Suprapubic skin (tissue), 4 donors: ENCODE results near the gene DMRTC2. TPM values are rescaled to one million over a fixed set of nuclear protein-coding genes. Genes with fewer than 3 reads are reported as not detected.

Experiments
- DNase-seq, 2 donors: peaks; one replicate each; pipeline ENCODE4 v3.0.0-alpha.2; 2019; ENCODE audit warnings: low spot score in 2 of 2
- H3K27ac ChIP-seq: fragments of 200-600 bp; sonication (generic); one replicate; pipeline ENCODE4 v1.5.1; 2019
- H3K27me3 ChIP-seq: fragments of 200-600 bp; sonication (generic); one replicate; pipeline ENCODE4 v1.5.1; 2019
- H3K36me3 ChIP-seq: fragments of 200-600 bp; sonication (generic); one replicate; pipeline ENCODE4 v1.5.1; 2019
- H3K4me1 ChIP-seq: fragments of 200-600 bp; sonication (generic); one replicate; pipeline ENCODE4 v1.5.1; 2019
- H3K4me3 ChIP-seq: fragments of 200-600 bp; sonication (generic); one replicate; pipeline ENCODE4 v1.5.1; 2019; ENCODE audit warnings: mild to moderate bottlenecking
- H3K9me3 ChIP-seq: fragments of 200-600 bp; sonication (generic); one replicate; pipeline ENCODE4 v1.5.1; 2019
- EP300 ChIP-seq: sonication (generic); formaldehyde crosslinking; IDR thresholded peaks from one replicate; pipeline ENCODE4 v1.6.1; 2017; ENCODE audit warnings: antibody characterized with exemption
- POLR2A ChIP-seq, 2 donors: fragments of 450-650 bp; IDR thresholded peaks; one replicate each; pipeline ENCODE4 v1.6.1; 2017; ENCODE audit warnings: antibody characterized with exemption in 2 of 2, mild to moderate bottlenecking in 2 of 2, moderate library complexity in 2 of 2
- POLR2AphosphoS5 ChIP-seq, 3 donors: sonication (generic); formaldehyde crosslinking; IDR thresholded peaks; one replicate each; pipeline ENCODE4 v1.6.1; 2017; ENCODE audit warnings: antibody characterized with exemption in 3 of 3
- WGBS: methylation state at CpG from one replicate; pipeline ENCODE4 v1.1.5; 2018; 5-methylcytosine and 5-hydroxymethylcytosine counted together
- total RNA-seq, 4 donors: library from RNA; depleted of rRNA; stranded (reverse); fragments of >200 nt; gene quantifications; one replicate each; pipeline ENCODE4 v1.1.0, GENCODE V29; 2016
- TF ChIP-seq, protein P1 (sequence below), 2 donors: fragments of 200-600 bp in 1 of 2; fragments of 450-650 bp in 1 of 2; sonication (generic) in 1 of 2; IDR thresholded peaks; one replicate each; pipeline ENCODE4 v1.5.1; 2016 to 2019; ENCODE audit warnings: antibody characterized with exemption in 2 of 2, mild to moderate bottlenecking in 1 of 2, moderate library complexity in 1 of 2

DMRTC2 gene
- total RNA-seq, 4 donors from 2014 or later, result not detected

DNA sequence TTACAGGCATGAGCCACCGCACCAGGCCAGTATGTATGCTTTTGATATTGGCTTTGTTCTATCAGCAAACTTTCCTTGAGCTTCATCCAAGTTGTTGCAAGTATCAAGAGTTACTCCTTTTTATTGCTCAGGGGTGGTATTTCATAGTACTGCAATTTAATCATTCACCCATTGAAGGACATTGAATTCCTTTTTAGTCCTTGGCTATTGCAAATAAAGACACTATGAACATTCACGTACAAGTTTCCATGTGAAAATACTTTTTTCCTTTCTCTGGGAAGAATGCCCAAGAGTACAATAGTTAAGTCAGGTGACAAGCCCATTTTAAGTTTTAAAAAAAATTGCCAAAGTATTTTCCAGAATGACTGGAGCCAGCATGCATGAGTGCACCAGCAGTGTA lies 28.1 kb upstream of the DMRTC2 start:
- H3K27ac ChIP-seq, result no peak overlapping the region
- 57% methylated on average over 2 of the region's 2 CpGs for WGBS
- no peaks in the 10 kb centered on the region for H3K36me3 ChIP-seq
- no peak for DNase-seq
- H3K4me3 ChIP-seq, result no peak overlapping the region
- no peaks in the 10 kb centered on the region for H3K27me3 ChIP-seq
- no peaks in the 10 kb centered on the region for H3K9me3 ChIP-seq
- H3K4me1 ChIP-seq, result no peaks in the 10 kb centered on the region
- TF ChIP-seq EP300, result no peak

DNA sequence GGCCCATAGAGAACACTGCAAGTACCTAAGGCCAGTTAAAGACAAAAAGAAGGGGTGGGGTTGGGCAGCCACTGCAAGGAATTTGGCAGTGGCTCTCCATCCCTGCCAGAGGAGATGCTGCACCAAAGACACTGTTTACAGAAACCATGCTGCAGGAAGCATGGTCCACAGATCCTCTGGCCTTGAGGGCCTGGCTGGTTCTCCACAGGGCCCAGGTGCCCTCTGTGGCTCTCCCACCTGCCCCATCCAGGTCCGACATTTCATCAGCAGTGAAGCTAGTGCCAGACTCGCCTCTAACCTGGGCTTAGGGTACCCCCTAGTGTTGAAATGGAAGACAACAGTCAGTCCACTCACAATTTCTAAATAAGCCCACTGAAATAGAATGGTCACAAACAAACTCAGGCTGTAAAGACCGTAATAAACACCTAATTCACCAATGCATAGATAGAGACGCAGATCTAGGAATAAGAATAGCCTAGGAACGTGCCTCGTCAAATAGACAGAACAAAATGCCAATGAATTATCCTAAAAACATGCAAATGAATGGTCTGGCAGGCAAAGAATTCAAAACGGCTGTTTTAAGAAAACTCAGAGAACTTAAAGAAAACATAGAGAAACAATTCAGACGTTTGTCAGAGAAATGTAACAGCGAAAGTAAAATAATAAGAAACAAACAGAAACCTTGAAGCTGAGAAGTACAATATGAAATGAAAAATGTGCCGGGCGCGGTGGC lies 23.7 kb upstream of the DMRTC2 start:
- Histone ChIP-seq H3K27me3 (no peaks in the 10 kb centered on the region), H3K4me1 (no peaks in the 10 kb centered on the region), H3K4me3 (no peak overlapping the region), H3K27ac (no peak overlapping the region), H3K36me3 (no peaks in the 10 kb centered on the region), H3K9me3 (no peaks in the 10 kb centered on the region)
- WGBS, result 38% methylated on average over 12 of the region's 12 CpGs
- TF ChIP-seq, protein P1, sequence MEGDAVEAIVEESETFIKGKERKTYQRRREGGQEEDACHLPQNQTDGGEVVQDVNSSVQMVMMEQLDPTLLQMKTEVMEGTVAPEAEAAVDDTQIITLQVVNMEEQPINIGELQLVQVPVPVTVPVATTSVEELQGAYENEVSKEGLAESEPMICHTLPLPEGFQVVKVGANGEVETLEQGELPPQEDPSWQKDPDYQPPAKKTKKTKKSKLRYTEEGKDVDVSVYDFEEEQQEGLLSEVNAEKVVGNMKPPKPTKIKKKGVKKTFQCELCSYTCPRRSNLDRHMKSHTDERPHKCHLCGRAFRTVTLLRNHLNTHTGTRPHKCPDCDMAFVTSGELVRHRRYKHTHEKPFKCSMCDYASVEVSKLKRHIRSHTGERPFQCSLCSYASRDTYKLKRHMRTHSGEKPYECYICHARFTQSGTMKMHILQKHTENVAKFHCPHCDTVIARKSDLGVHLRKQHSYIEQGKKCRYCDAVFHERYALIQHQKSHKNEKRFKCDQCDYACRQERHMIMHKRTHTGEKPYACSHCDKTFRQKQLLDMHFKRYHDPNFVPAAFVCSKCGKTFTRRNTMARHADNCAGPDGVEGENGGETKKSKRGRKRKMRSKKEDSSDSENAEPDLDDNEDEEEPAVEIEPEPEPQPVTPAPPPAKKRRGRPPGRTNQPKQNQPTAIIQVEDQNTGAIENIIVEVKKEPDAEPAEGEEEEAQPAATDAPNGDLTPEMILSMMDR (IDR thresholded peaks at IDR 0.05), result peak; percentile 27 to 41
- TF ChIP-seq POLR2AphosphoS5 (IDR thresholded peaks at IDR 0.05), result no peak
- no peak for DNase-seq

DNA sequence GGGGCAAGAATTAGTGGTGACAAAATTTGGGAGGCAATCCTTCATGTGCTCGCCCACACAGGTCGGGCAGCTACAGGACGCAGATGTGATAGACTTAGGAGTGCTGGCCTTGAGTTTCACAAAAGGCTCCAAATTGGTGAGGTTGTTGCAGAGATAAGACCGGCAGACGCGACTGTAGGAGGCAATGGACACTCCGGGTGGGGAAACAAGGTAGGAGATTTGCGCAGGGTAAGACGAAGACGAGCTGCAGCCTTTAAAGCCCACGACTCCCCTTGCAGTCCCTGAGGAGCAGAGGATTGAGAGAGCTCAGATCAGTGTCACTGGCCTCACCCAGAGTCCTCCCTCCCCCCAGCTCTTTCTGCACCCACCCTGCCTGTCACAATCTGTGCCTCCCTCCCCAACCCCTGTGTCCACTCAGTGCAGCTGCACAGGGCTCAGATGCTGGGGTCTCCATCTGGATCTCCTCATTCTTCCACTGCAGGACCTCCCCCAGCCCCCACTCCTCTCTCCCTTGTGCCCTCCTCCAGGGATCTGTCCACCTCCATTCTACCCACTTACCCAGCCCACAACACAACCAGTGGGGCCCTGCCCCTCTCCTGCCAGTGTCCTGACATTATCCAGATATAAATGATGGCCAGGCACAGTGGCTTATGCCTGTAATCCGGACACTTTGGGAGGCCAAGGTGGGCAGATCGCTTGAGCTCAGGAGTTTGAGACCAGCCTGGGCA lies 6.7 kb upstream of the DMRTC2 start:
- H3K36me3 ChIP-seq, result no peaks in the 10 kb centered on the region
- no peaks in the 10 kb centered on the region for H3K4me1 ChIP-seq
- H3K27me3 ChIP-seq, result peaks cover 58% of the 10 kb centered on the region
- DNase-seq, result no peak
- WGBS, result 58% methylated on average over 13 of the region's 13 CpGs
- no peaks in the 10 kb centered on the region for H3K9me3 ChIP-seq
- H3K4me3 ChIP-seq, result no peak overlapping the region
- no peak for TF ChIP-seq EP300
- no peak for TF ChIP-seq POLR2A (IDR thresholded peaks at IDR 0.05)
- TF ChIP-seq, protein P1 (IDR thresholded peaks at IDR 0.05), result no peak
- TF ChIP-seq POLR2AphosphoS5 (IDR thresholded peaks at IDR 0.05), result no peak
- H3K27ac ChIP-seq, result no peak overlapping the region

DNA sequence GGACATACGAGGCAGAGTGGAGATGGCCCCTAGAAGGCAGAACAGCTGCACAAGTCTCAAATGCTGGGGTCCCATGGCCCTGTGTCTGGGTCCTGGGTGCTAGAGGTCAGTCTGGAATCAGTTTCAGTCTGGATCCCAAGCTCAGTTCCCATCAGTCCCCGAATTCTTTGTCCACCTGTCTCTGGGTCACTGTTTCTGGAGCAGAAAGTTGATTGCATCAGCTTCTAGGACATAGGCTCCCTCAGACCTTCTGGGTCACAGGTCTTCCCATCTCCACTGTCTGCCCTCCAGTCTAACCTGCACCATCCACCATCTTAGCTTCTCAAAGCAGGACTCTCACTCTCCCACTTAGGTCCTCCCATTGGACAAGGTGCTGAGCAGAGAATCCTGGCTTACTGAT lies 5.6 kb upstream of the DMRTC2 start:
- Histone ChIP-seq H3K9me3 (no peaks in the 10 kb centered on the region), H3K4me3 (no peak overlapping the region), H3K36me3 (no peaks in the 10 kb centered on the region), H3K27ac (no peak overlapping the region), H3K27me3 (peaks cover 58% of the 10 kb centered on the region), H3K4me1 (no peaks in the 10 kb centered on the region)
- DNase-seq, result no peak
- 71% methylated on average over 2 of the region's 2 CpGs for WGBS
- TF ChIP-seq EP300, result no peak
- TF ChIP-seq, protein P1 (IDR thresholded peaks at IDR 0.05), result no peak
- no peak for TF ChIP-seq POLR2A (IDR thresholded peaks at IDR 0.05)
- TF ChIP-seq POLR2AphosphoS5 (IDR thresholded peaks at IDR 0.05), result no peak

DNA sequence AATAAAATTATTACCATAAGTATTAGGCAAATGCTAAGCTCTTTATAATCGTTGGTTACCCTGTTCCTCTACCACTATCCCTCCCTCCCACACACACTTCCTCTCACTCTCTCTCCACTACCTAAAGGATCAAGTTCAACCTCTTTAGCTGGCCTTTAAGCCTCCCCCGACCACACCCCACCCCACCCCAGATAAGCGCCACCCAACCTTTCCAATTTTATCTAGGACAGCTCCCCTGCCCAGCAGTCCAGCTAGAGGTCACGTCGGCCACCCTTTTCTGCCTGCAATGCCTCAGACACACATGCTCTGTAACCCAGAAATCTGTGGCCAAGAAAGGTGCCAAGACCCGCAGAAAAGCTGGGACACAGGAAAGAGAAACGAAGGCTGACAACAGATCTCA lies 1.5 kb upstream of the DMRTC2 start:
- 70% methylated on average over 7 of the region's 7 CpGs for WGBS
- H3K27me3 ChIP-seq, result peaks cover 35% of the 10 kb centered on the region
- H3K4me1 ChIP-seq, result no peaks in the 10 kb centered on the region
- H3K36me3 ChIP-seq, result no peaks in the 10 kb centered on the region
- no peaks in the 10 kb centered on the region for H3K9me3 ChIP-seq
- no peak for DNase-seq
- H3K27ac ChIP-seq, result no peak overlapping the region
- TF ChIP-seq POLR2AphosphoS5 (IDR thresholded peaks at IDR 0.05) (no peak), EP300 (no peak), POLR2A (IDR thresholded peaks at IDR 0.05) (no peak)
- no peak overlapping the region for H3K4me3 ChIP-seq

DNA sequence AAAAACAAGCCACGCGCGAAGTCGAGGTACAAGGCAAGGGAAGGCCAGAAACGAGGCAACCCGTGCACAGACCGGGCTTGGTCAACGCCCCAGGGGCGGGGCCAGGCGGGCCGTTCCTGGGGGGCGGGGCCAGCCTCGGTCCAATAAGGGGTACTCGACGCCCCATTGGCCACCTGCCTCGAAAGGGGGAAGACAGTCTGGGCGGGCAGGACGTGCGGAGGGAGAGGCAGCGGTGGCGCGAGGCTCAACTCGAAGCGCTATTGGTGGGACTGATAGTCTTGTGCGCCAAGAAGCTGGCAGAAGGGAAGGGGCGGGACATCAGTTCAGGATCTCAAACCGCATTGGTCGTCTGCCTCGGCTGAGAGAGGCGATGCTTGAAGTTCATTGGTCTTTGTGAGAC lies 241 bp upstream of the DMRTC2 start, which contains the start of gene LYPD4:
Gene LYPD4, minus strand, starts transcription at position 83 of the 400 bp plus-strand sequence. CDS start 5,398 bp downstream, outside the sequence.
- peaks cover 28% of the 10 kb centered on the region for H3K27me3 ChIP-seq
- TF ChIP-seq POLR2AphosphoS5 (IDR thresholded peaks at IDR 0.05) (no peak), POLR2A (IDR thresholded peaks at IDR 0.05) (no peak), EP300 (no peak)
- TF ChIP-seq, protein P1 (IDR thresholded peaks at IDR 0.05), result no peak
- H3K36me3 ChIP-seq, result no peaks in the 10 kb centered on the region
- no peak within 1 kb of the TSS for H3K27ac ChIP-seq
- no peaks in the 10 kb centered on the region for H3K4me1 ChIP-seq
- no peak for DNase-seq
- H3K9me3 ChIP-seq, result no peaks in the 10 kb centered on the region
- no peak within 1 kb of the TSS for H3K4me3 ChIP-seq
- 79% methylated on average over 30 of the region's 30 CpGs for WGBS
